Measurements from ENCODE around the gene CASTOR2. TPM values are rescaled to one million over a fixed set of nuclear protein-coding genes. Genes with fewer than 3 reads are reported as not detected.
A peak's percentile ranks its signal among the peaks of the same experiment; 100 is the strongest.

CASTOR2 gene
- total RNA-seq, 4 donors from 2014 or later, result 4.5 to 12.5 (median 7.4) TPM

GRCh38 chr7:75042831-75043703 is 78.6 kb downstream of the CASTOR2 start:
- in situ Hi-C loops (cut with MboI; ENCODE audit: low pct_ligation_motif_present in 1 of 4, low pct_unique_long_range_greater_than_20kb in 1 of 4, low sequenced_read_pairs in 3 of 4), result loop anchor here in 1 of 4 donors (25.0 kb wide), 1 partner anchor 631 kb away; no protein-coding TSS in a partner anchor
- TF ChIP-seq CTCF (IDR thresholded peaks at IDR 0.05) (no peak), EP300 (IDR thresholded peaks at IDR 0.05; ENCODE audit: low read depth) (no peak), POLR2AphosphoS5 (IDR thresholded peaks at IDR 0.05) (no peak), POLR2A (IDR thresholded peaks at IDR 0.05) (no peak)

GRCh38 chr7:75045881-75046280 is 81.4 kb downstream of the CASTOR2 start:
- DNase-seq, result no peak
- Histone ChIP-seq H3K4me3 (no peak overlapping the region), H3K9me3 (no peaks in the 10 kb centered on the region), H3K4me1 (peaks cover 0 to 8% (median 0%) of the 10 kb centered on the region in 4 donors), H3K27ac (peak overlapping the region in 1 of 4 donors; percentile 19), H3K27me3 (no peaks in the 10 kb centered on the region), H3K36me3 (peaks cover 0 to 31% (median 9%) of the 10 kb centered on the region in 4 donors)
- intact Hi-C loops (cut with DNase I; ENCODE audit: low total_unique reads) (no loop called here), in situ Hi-C loops (cut with MboI; ENCODE audit: low pct_ligation_motif_present in 1 of 4, low pct_unique_long_range_greater_than_20kb in 1 of 4, low sequenced_read_pairs in 3 of 4) (loop anchor here in 1 of 4 donors (25.0 kb wide), 1 partner anchor 634 kb away; no protein-coding TSS in a partner anchor)
- no peak for TF ChIP-seq POLR2A (IDR thresholded peaks at IDR 0.05)
- no peak for TF ChIP-seq EP300 (IDR thresholded peaks at IDR 0.05; ENCODE audit: low read depth)
- TF ChIP-seq CTCF (IDR thresholded peaks at IDR 0.05), result no peak
- TF ChIP-seq POLR2AphosphoS5 (IDR thresholded peaks at IDR 0.05), result no peak
- WGBS, 2 donors (ENCODE audit: low coverage in 1 of 2), result 88% methylated on average over 14 of the region's 14 CpGs; no CpG with 5 or more reads in 1 of the 2 donors

More at GRCh38 chr7:75042831-75043703, 78.6 kb downstream of the CASTOR2 start:
- no peaks in the 10 kb centered on the region for H3K27me3 ChIP-seq
- peaks cover 0 to 8% (median 4%) of the 10 kb centered on the region in 4 donors for H3K36me3 ChIP-seq
- H3K27ac ChIP-seq, result no peak overlapping the region
- no peak for DNase-seq
- 94% methylated on average over 28 of the region's 28 CpGs; no CpG with 5 or more reads in 1 of the 2 donors for WGBS, 2 donors (ENCODE audit: low coverage in 1 of 2)
- H3K9me3 ChIP-seq, result no peaks in the 10 kb centered on the region
- H3K4me3 ChIP-seq, result no peak overlapping the region
- intact Hi-C loops (cut with DNase I; ENCODE audit: low total_unique reads), result no loop called here
- H3K4me1 ChIP-seq, result peaks cover 0 to 8% (median 0%) of the 10 kb centered on the region in 4 donors

GRCh38 chr7:75048435-75049379 is 84.2 kb downstream of the CASTOR2 start:
- no peaks in the 10 kb centered on the region for H3K9me3 ChIP-seq
- no peak for DNase-seq
- H3K27me3 ChIP-seq, result no peaks in the 10 kb centered on the region
- peaks cover 0 to 37% (median 8%) of the 10 kb centered on the region in 4 donors for H3K36me3 ChIP-seq
- in situ Hi-C loops (cut with MboI; ENCODE audit: low pct_ligation_motif_present in 1 of 4, low pct_unique_long_range_greater_than_20kb in 1 of 4, low sequenced_read_pairs in 3 of 4), result loop anchor here in 1 of 4 donors (25.0 kb wide), 1 partner anchor 636 kb away; no protein-coding TSS in a partner anchor
- peaks cover 0 to 8% (median 0%) of the 10 kb centered on the region in 4 donors for H3K4me1 ChIP-seq
- H3K27ac ChIP-seq, result no peak overlapping the region
- intact Hi-C loops (cut with DNase I; ENCODE audit: low total_unique reads), result no loop called here
- WGBS, 2 donors (ENCODE audit: low coverage in 1 of 2), result 87 to 89% methylated on average over 3 to 17 of the region's 17 CpGs
- no peak overlapping the region for H3K4me3 ChIP-seq
- TF ChIP-seq EP300 (IDR thresholded peaks at IDR 0.05; ENCODE audit: low read depth) (no peak), POLR2AphosphoS5 (IDR thresholded peaks at IDR 0.05) (no peak), CTCF (IDR thresholded peaks at IDR 0.05) (no peak), POLR2A (IDR thresholded peaks at IDR 0.05) (no peak)

Measured in transverse colon (tissue), 4 donors.